ENCODE data around the gene MYO3A. TPM values are rescaled to one million over a fixed set of nuclear protein-coding genes. Genes with fewer than 3 reads are reported as not detected.
A peak's percentile ranks its signal among the peaks of the same experiment; 100 is the strongest.

The MYO3A gene
- total RNA-seq, 1 donor from 2014 or later, result 0.23 TPM

- Mint-ChIP-seq H3K27ac (ENCODE audit: unreplicated experiment) (no peak overlapping the region), H3K9me3 (ENCODE audit: unreplicated experiment) (no peaks in the 10 kb centered on the region), H3K36me3 (ENCODE audit: low read depth, unreplicated experiment) (no peaks in the 10 kb centered on the region), H3K27me3 (ENCODE audit: low read depth, unreplicated experiment) (no peaks in the 10 kb centered on the region), H3K4me3 (ENCODE audit: unreplicated experiment) (no peak overlapping the region), H3K4me1 (ENCODE audit: low read depth, unreplicated experiment) (peaks cover 9% of the 10 kb centered on the region)
- no peak for DNase-seq (ENCODE audit: low read depth)
- FAIRE-seq, result no peak
- no peaks in the 10 kb centered on the region for H3K27me3 ChIP-seq (ENCODE audit: insufficient read depth, low read length)
- no peak overlapping the region for H3K27ac ChIP-seq (ENCODE audit: low read depth, low read length)
- no peak for TF ChIP-seq EZH2 (IDR thresholded peaks at IDR 0.05; ENCODE audit: insufficient read depth, low read length)
- TF ChIP-seq, protein P1, sequence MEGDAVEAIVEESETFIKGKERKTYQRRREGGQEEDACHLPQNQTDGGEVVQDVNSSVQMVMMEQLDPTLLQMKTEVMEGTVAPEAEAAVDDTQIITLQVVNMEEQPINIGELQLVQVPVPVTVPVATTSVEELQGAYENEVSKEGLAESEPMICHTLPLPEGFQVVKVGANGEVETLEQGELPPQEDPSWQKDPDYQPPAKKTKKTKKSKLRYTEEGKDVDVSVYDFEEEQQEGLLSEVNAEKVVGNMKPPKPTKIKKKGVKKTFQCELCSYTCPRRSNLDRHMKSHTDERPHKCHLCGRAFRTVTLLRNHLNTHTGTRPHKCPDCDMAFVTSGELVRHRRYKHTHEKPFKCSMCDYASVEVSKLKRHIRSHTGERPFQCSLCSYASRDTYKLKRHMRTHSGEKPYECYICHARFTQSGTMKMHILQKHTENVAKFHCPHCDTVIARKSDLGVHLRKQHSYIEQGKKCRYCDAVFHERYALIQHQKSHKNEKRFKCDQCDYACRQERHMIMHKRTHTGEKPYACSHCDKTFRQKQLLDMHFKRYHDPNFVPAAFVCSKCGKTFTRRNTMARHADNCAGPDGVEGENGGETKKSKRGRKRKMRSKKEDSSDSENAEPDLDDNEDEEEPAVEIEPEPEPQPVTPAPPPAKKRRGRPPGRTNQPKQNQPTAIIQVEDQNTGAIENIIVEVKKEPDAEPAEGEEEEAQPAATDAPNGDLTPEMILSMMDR (IDR thresholded peaks at IDR 0.05; ENCODE audit: insufficient read depth, low read depth, low read length), result no peak
- peaks cover 3% of the 10 kb centered on the region for H3K4me1 ChIP-seq (ENCODE audit: insufficient read depth, low read length)
- no peaks in the 10 kb centered on the region for H3K9me3 ChIP-seq (ENCODE audit: insufficient read depth, low read depth, low read length)
- H3K79me2 ChIP-seq (ENCODE audit: insufficient read depth, low read length), result no peaks in the 10 kb centered on the region
- H3K4me3 ChIP-seq (ENCODE audit: insufficient read depth, low read depth, low read length), result no peak overlapping the region
- H4K20me1 ChIP-seq (ENCODE audit: insufficient read depth, low read length), result no peaks in the 10 kb centered on the region
- H3K4me2 ChIP-seq (ENCODE audit: low read length), result no peak overlapping the region
- H2AFZ ChIP-seq (ENCODE audit: low read depth, low read length), result no peak overlapping the region
- H3K9ac ChIP-seq (ENCODE audit: low read length), result no peak overlapping the region
- H3K36me3 ChIP-seq (ENCODE audit: insufficient read depth, low read length), result no peaks in the 10 kb centered on the region
Measured at GRCh38 chr10:25972631-25973030, 38.6 kb downstream of the MYO3A start.

DNA sequence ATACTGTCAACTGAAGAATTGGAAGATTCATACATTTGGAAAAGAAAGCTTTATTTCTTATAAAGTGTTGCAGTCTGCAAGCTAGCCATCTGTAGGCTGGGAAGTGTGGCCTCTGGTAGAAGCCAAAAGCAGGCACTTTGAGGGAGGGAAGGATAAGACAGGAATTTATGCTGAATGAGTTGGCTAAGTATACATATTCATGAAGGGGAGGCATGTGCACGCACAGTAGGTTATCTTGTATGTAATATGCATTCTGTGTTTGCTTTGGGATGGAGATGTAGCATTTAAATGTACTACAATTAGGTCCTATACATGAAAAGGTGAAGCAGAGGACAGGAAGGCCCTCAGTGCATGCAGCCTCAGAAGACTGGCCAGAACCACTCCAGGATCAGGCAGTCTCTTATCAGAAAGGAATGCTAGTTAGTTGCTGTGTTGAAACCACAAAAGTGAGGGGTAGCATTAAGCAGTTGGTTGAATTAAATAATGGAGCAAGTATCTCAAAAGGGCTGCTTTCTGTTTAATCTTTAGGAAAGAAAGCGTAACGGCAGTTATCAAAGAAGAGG, 40.9 kb downstream of the MYO3A start:
- DNase-seq (ENCODE audit: low read depth) (peak; percentile 86), FAIRE-seq (no peak)
- Histone ChIP-seq H3K4me1 (ENCODE audit: insufficient read depth, low read length) (peaks cover 6% of the 10 kb centered on the region), H3K9me3 (ENCODE audit: insufficient read depth, low read depth, low read length) (no peaks in the 10 kb centered on the region), H3K79me2 (ENCODE audit: insufficient read depth, low read length) (no peaks in the 10 kb centered on the region), H3K27me3 (ENCODE audit: insufficient read depth, low read length) (no peaks in the 10 kb centered on the region), H3K36me3 (ENCODE audit: insufficient read depth, low read length) (no peaks in the 10 kb centered on the region), H3K4me2 (ENCODE audit: low read length) (no peak overlapping the region), H3K27ac (ENCODE audit: low read depth, low read length) (peak overlapping the region; percentile 55), H3K4me3 (ENCODE audit: insufficient read depth, low read depth, low read length) (no peak overlapping the region), H3K9ac (ENCODE audit: low read length) (no peak overlapping the region), H2AFZ (ENCODE audit: low read depth, low read length) (no peak overlapping the region), H4K20me1 (ENCODE audit: insufficient read depth, low read length) (no peaks in the 10 kb centered on the region)
- no peaks in the 10 kb centered on the region for H3K36me3 Mint-ChIP-seq (ENCODE audit: low read depth, unreplicated experiment)
- H3K4me1 Mint-ChIP-seq (ENCODE audit: low read depth, unreplicated experiment), result peaks cover 12% of the 10 kb centered on the region
- H3K27me3 Mint-ChIP-seq (ENCODE audit: low read depth, unreplicated experiment), result no peaks in the 10 kb centered on the region
- no peak for TF ChIP-seq EZH2 (IDR thresholded peaks at IDR 0.05; ENCODE audit: insufficient read depth, low read length)
- TF ChIP-seq, protein P1 (IDR thresholded peaks at IDR 0.05; ENCODE audit: insufficient read depth, low read depth, low read length), result no peak
- no peaks in the 10 kb centered on the region for H3K9me3 Mint-ChIP-seq (ENCODE audit: unreplicated experiment)
- H3K4me3 Mint-ChIP-seq (ENCODE audit: unreplicated experiment), result no peak overlapping the region
- no peak overlapping the region for H3K27ac Mint-ChIP-seq (ENCODE audit: unreplicated experiment)

DNA sequence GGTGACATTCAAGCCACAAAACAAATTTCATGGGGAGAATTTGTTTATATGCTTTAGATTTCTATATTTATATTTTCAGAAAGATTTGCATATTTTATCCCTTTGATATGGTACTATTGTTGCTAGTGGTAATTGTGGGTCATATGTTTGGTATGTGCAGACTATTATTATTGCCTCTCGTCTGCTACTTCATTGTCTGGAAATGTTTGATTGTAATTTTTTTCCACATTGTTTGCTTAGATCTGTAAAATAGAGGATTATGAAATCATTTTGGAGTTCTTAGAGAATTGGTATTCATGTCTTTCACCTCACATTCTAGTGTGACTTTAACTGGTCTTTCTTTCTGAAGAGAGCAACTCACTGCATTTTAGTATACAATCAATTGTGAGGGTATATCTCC, 44.7 kb downstream of the MYO3A start:
- FAIRE-seq (no peak), DNase-seq (ENCODE audit: low read depth) (peak; percentile 68)
- no peaks in the 10 kb centered on the region for H3K9me3 ChIP-seq (ENCODE audit: insufficient read depth, low read depth, low read length)
- H3K27me3 Mint-ChIP-seq (ENCODE audit: low read depth, unreplicated experiment), result no peaks in the 10 kb centered on the region
- no peaks in the 10 kb centered on the region for H3K79me2 ChIP-seq (ENCODE audit: insufficient read depth, low read length)
- peaks cover 12% of the 10 kb centered on the region for H3K4me1 Mint-ChIP-seq (ENCODE audit: low read depth, unreplicated experiment)
- H3K4me1 ChIP-seq (ENCODE audit: insufficient read depth, low read length), result peaks cover 6% of the 10 kb centered on the region
- no peaks in the 10 kb centered on the region for H3K36me3 ChIP-seq (ENCODE audit: insufficient read depth, low read length)
- H4K20me1 ChIP-seq (ENCODE audit: insufficient read depth, low read length), result no peaks in the 10 kb centered on the region
- no peak overlapping the region for H3K27ac Mint-ChIP-seq (ENCODE audit: unreplicated experiment)
- no peaks in the 10 kb centered on the region for H3K36me3 Mint-ChIP-seq (ENCODE audit: low read depth, unreplicated experiment)
- no peaks in the 10 kb centered on the region for H3K27me3 ChIP-seq (ENCODE audit: insufficient read depth, low read length)
- no peak overlapping the region for H3K4me3 ChIP-seq (ENCODE audit: insufficient read depth, low read depth, low read length)
- no peak overlapping the region for H3K4me3 Mint-ChIP-seq (ENCODE audit: unreplicated experiment)
- H2AFZ ChIP-seq (ENCODE audit: low read depth, low read length), result no peak overlapping the region
- TF ChIP-seq, protein P1 (IDR thresholded peaks at IDR 0.05; ENCODE audit: insufficient read depth, low read depth, low read length), result no peak
- no peak for TF ChIP-seq EZH2 (IDR thresholded peaks at IDR 0.05; ENCODE audit: insufficient read depth, low read length)
- no peak overlapping the region for H3K9ac ChIP-seq (ENCODE audit: low read length)
- peak overlapping the region; percentile 66 for H3K27ac ChIP-seq (ENCODE audit: low read depth, low read length)
- H3K4me2 ChIP-seq (ENCODE audit: low read length), result no peak overlapping the region
- H3K9me3 Mint-ChIP-seq (ENCODE audit: unreplicated experiment), result peaks cover 6% of the 10 kb centered on the region
